Esophagus muscularis mucosa (tissue), 4 donors: ENCODE measurements around the gene CLDN6.

Experiments
- CTCF ChIP-seq, 3 experiments: fragments of 200-600 bp in 2 of 3; fragments of 450-650 bp in 1 of 3; sonication (generic) in 2 of 3; IDR thresholded peaks; one replicate each; pipeline ENCODE4 v1.5.1; 2017 to 2019; ENCODE audit warnings: antibody characterized with exemption in 3 of 3, mild to moderate bottlenecking in 2 of 3, moderate library complexity in 1 of 3
- EP300 ChIP-seq: sonication (generic); formaldehyde crosslinking; IDR thresholded peaks from one replicate; pipeline ENCODE4 v1.6.1; 2017; ENCODE audit warnings: antibody characterized with exemption
- POLR2A ChIP-seq: fragments of 450-650 bp; IDR thresholded peaks from one replicate; pipeline ENCODE4 v1.6.1; 2017; ENCODE audit warnings: antibody characterized with exemption, moderate library complexity, mild to moderate bottlenecking, low read depth

DNA sequence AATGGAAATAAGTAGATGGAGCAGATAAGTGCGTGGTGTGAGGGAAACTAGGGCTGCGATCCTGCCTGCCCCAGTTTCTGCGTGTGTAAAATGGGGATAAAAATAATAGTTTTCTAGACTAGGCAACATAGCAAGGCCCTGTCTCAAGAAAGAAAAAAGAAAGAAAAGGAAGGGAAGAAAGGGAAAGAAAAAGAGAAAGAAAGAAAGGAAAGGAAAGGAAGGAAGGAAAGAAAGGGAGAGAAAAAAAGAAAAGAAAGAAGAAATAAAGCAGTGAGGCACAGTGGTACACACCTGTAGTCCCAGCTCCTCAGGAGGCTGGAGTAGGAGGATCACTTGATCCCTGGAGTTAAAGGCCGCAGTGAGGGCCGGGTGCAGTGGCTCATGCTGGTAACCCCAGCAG lies 35.6 kb downstream of the CLDN6 start:
- TF ChIP-seq CTCF (IDR thresholded peaks at IDR 0.05) (no peak), EP300 (no peak), POLR2A (no peak)
